Right hindlimb (tissue), 1 donor: ENCODE results near the gene STAM.
"Not testable (repeated sequence)": the region's sequence is repeated elsewhere in the genome, so short reads cannot be mapped to it uniquely, and the experiment has no call there.

Experiments
- DNase-seq: peaks from one replicate; pipeline ENCODE4 v3.0.0-alpha.2; 2018

STAM gene

DNA sequence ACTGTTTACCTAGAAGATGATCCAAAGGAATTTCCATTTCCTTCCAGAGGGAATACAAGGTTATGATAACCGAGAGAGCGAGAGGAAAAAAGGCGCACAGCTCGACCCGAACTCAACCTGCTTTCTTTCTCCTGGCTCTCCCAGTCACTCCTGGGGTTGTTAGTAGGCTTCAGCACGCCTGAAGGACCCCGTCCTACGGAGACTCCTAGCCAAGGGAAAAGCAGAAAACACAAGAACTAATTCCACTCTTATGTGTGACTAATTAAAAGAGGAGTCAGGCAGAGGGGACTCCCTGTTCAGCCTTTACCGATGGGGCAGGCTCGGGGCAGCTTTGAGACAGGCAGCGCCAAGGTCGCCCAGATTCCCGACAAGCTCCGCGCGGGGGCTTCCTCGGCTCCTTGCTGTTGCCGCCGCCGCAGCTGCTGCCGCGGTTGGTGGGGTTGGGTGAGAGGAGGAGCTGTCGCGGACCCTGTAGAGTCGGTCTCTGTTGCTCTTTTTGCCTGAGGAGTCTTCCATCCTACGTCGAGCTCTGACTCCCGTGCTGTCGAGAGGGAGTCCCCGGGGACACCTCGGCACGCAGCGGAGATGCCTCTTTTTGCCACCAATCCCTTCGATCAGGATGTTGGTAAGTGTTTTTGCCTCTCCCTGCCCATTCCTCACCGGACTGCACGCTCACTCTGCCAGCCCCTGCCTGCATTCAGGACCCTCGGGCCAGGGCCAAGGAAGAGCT, at the start of gene STAM:
TSS of gene STAM (plus strand) at position 397 of the 730 bp plus-strand sequence. CDS start at position 586, 189 bp downstream.
- peak; percentile 96 for DNase-seq

DNA sequence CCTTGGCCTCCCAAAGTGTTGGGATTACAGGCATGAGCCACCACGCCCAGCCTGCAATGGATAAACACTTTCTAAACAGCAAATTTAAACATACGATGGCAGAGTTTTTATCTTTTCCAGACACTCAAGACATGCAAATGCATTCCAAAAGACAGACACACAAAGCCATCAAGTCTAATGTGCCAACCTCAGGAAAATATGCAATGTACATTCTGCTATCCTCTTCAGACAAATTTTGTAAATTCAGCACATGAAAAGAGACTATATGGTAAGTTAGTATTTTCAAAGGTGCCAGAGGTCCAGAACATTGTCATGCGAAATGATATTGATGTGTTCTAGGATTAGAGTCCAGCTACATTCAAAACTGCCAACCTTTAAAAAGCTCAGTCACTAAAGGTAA, 46.6 kb upstream of the STAM start:
- DNase-seq: no peak

DNA sequence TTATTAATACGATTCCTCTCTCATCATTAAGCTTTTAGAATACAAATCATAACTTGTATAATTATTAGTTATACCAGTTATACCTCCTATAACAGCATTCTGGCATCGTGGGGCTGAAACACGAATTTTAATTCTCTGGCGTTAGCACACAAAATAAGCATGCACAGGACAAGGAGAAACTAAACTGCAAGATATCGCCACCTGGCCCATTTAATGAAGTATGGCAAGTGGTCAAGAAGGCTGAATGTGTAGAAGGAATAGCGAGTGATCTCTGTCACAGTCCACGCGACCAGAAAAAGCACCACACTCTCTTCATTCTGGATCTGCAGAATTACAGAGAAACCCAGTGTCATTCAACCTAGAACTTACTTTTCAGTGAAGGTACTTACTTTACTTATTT, 44.9 kb upstream of the STAM start:
- DNase-seq: no peak

DNA sequence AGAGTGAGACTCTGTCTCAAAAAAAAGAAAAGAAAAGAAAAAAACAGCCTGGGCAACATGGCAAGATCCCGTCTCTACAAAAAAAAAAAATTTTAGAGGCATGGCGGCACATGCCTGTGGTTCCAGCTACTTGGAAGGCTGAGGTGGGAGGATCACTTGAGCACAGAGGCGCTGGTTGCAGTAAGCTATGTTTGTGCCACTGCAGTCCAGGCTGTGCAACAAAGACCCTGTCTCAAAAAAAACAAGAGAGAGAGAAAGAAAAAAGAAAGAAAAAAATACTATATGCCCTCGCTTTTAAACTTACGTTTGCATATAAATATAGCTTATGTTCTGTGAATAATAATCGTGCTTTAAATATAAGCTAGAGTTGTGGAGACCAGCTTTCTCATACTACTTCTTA, 38.0 kb upstream of the STAM start:
- DNase-seq: no peak

DNA sequence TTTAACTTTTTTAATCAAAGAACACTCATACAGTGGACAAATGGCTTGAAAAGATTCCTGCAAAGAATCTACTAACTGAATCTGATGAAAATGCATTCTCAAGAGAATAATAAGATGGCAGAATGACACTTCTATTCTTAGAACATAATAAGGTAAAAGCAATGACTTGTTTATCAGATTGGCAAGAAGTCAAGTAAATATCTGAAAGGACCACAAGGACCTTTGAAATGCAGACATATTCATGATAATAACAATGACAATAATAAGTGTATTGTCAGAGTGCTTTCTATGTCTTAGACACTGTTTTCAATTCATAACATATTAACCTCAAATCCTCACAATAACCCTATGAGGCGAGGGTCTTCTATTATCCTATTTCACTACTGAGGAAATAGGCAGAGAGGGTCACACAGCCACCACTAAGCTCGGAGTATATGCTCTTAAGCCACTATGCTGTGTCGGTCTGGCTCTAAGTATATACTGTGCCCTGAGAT, 37.4 kb upstream of the STAM start:
- no peak for DNase-seq

DNA sequence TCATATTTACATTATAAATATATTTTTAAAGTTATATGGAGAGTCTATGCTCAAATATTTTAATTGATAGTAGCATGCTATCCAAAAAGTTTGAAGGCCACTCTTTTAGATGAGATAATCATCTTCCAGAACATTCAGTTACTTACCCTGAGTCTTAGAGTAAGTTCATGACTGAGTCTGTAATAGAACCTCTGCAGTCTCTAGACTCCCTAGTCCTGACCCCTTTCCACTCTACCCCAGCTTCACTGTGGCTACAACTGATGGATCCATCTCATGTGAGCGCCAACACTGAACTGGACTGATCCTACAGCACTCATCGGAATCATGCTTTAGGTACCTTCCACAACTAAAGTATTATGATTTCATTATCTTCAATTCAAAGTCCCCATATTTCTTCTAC, 36.9 kb upstream of the STAM start:
- DNase-seq: no peak

DNA sequence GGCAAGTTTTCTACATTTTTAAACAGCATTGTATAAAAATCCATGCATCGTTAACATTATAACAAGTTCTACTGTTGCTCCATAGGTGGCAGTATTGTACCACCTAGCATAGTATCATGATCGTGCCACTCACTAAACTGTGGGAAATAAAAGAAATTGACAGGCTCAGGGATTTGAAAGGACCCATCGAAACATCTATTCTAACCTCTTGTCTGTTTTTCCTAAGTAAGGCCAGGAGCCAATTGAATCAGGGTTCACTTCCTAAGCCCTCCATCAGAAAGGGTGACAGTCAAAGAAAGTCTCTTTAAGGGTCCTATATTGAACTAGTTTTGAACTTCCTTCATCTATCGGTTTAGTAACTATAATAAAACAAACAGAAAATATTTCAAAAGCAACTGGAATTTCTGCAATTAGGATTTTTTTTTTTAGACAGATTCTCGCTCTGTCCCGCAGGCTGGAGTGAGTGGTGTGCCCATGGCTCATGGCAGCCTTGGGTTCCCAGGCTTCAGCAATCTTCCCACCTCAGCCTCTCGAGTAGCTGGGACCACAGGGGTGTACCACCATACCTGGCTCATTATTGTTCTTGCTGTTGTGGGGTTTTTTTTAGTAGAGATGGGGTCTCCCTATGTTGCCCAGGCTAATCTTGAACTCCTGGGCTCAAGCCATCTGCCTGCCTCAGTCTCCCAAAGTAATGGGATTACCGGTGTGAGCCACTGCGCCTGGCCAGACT, 36.2 kb upstream of the STAM start:
- DNase-seq: no peak

DNA sequence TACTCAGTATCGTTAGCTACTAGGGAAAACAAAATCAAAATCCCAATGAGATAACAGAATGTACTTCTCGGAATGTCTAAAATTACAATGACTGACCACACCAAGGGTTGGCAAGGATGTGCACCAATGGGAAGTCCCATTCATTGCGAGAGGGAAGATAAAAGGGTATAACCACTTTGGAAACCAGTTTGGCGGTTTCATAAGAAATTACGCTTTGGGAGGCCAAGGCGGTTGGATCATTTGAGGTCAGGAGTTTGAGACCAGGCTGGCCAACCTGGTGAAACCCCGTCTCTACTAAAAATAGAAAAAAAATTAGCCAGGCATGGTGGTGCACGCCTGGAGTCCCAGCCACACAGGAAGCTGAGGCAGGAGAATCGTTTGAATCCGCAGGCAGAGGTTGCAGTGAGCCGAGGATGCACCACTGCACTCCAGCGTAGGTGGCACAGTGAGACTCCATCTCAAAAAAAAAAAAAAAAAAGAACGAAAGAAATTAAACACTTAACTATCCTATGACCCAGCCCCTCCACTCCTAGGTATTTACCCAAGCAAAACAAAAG, 34.4 kb upstream of the STAM start:
- no peak for DNase-seq

DNA sequence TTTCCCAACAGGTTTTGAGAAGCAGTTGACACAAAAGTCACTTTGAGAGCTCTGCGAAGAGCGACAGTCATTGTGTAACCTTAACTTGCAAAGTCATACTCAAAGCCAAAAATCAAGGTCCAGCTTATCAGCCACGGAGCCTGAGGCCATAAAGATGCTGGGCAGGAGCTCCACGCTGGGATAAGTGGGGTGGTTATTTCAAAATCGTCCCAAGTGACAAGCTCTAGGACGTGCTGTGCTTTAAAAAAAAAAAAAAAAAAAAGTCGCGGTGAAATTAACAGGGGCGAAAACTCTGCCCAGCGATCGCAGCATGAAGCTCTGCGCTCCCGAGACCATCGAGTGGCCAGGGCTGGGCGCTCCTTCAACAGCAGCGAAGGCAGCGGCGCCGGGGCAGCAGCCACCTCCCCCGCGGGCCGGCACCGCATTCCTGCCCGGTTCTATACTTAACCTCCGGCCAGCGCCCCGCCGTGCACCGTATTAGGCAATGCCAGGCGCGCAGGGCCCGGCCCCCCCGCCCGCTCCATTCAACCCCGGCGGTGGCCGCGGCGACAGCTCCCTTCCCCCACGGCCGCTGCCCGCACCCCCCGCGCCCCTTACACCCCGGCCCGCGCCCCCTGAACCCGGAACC, 27.4 kb upstream of the STAM start:
- peak; percentile 63 for DNase-seq

DNA sequence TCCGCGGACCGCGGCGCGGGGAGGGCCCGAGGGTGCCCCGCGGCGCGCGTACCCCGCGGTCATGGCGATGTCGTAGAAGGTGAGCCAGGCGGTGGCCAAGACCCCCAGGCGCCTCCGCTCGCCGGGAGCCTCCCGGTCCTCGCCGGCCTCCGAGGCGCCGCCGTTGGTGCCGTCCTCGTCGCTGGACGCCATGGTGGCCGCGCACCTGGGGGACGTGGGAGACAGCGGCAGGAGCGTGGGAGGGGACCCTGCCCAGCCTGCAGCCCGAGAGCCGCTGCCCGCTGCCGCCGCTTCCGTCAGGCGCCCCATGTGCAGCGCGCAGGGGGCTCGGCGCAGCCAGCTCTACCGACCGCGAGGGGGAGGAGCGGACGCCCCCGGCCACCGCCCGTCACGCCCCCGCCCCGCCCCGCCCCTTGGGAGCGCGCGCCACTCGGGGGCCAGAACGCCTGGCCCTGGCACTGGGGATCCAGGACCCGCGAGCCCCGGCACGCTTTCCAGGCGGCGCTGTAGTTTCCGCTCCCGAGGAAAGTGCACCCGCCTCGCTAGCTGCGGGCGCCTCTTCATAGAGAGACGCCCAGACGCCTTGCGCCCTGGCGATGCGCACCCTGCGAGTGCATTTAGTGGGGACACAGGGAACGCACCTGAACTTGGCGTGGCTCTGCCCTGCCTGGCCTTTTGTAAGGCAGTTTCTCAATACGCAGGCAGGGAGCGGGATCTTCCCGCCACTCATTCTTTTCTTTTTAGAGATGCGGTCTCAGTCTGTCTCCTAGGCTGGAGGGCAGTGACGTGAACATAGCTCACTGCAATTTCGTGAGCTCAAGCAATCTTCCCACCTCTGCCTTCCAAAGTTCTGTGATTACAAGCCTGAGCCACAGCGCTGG, 26.7 kb upstream of the STAM start, which contains the start of gene HACD1:
TSS of gene HACD1 (minus strand) at position 344 of the 881 bp plus-strand sequence. CDS start at position 309, 35 bp downstream.
- peak; percentile 64 for DNase-seq

DNA sequence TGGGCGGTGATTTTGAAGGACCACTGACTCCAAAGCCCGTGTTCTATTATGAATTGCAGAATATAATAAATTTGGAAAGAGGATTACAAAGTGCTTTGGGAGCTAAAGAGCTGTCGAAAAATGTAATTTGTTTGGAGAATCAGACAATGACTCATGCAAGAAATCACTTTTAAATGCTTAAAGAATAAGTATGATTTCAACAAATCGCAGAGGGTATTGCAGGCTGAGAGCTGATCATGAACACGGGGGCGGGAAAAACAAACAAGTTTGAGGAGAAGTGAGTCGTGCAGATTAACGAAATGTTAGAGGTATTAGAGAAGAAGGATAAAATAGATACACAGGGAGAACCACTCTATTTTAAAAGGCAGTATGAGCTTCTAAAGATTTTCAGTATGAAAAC, 21.9 kb upstream of the STAM start:
- DNase-seq: no peak

DNA sequence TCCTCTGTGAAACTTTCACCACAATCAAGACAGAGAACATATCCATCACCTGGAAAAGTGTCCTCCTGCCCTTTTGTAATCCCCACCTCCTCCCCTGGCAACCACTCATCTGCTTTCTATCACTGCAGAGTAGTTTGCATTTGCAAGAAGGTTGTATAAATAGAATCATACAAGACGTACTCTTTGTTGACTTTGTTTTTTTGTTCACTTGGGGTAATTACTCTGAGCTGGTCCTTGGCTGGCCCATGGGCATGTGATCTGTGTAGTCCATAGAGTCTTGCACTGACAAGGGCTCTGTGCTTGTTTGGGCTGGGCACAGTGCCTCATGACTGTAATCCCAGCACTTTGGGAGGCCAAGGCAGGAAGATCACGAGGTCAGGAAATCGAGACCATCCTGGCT, 19.0 kb upstream of the STAM start:
- no peak for DNase-seq

DNA sequence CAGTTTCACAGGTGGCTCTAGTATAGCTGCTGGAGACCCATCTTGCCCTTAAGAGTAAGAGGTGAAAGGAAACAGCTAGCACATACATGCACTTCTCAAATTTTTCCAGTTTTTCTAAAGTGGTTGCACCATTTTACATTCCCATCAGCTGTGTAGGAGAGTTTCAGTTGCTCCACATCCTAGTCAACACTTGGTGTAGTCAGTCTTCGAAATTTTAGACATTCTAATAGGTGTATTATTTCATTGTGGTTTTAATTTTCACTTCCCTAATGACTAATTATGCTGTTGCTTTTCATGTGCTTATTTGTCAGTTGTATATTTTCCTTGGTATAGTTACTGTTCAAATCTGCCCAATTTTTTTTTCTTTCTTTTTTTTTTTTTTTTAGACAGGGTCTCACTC, 17.3 kb upstream of the STAM start:
- no peak for DNase-seq

DNA sequence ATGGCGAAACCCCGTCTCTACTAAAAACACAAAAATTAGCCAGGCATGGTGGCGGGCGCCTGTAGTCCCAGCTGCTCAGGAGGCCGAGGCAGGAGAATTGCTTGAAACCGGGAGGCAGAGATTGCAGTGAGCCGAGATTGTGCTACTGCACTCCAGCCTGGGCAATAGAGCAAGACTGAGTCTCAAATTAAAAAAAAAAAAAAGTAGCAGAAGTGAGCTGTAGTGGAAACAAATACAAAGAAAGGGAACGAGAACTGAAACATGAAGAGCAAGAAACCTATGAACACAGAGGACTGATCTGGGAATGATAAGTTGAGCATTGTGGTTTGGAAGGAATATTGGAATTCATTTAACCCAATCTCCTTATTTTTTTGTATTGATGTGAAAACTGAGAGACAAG, 11.4 kb upstream of the STAM start:
- not testable (repeated sequence) for DNase-seq

DNA sequence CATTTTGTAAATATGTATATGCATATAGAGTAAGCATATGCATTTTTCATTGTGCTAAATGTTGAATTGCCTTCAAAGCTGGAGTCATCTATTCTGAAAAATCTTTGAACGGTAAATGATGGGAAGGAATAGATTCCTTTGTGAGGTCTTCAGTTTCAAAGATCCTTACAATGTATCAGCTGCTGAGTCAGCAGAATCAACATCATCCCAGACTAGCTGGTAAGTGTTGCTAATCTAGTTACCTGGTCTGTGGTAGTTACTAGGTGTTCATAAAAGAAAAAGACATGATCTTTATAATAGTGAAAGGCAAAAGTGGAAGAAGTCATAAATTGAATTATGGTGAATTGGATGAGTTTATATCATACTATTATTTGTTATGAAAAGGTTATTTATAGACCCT, 10.6 kb upstream of the STAM start:
- no peak for DNase-seq

DNA sequence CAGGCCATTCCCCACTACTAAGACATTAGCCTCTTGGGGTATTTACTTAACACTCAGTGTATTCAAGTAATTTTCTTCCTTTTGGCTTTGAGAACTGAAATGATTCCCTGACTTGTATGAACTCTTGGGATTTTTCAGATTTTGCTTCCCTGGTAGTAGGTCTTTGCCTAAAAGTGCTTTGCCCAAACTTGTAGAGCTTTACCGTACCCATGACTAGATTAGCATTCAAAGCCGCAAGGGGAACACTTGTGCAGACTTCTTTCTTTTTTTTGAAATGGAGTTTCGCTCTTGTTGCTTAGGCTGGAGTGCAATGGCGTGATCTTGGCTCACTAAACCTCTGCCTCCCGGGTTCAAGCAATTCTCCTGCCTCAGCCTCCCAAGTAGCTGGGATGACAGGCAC, 6.1 kb upstream of the STAM start:
- no peak for DNase-seq

DNA sequence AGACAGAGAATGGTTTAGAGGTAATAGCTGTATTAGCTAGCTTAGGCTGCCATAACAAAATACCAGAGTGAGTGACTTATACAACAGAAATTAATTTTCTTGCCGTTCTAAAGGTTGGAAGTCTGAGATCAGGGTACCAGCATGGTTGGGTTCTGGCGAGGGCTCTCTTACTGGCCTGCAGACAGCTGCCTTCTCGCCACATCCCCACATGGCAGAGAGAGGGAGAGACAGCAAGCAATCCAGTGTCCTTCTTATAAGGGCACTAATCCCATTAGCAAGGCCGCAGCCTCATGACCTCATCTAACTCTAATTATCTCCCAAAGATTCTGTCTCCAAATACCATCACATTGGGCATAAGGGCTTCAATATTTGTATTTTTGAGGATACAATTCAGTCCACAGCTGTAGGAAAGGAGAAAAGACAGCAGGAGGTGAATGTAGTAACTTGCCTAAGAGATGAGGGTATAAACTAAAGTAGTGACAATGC, 3.6 kb upstream of the STAM start:
- DNase-seq: no peak

DNA sequence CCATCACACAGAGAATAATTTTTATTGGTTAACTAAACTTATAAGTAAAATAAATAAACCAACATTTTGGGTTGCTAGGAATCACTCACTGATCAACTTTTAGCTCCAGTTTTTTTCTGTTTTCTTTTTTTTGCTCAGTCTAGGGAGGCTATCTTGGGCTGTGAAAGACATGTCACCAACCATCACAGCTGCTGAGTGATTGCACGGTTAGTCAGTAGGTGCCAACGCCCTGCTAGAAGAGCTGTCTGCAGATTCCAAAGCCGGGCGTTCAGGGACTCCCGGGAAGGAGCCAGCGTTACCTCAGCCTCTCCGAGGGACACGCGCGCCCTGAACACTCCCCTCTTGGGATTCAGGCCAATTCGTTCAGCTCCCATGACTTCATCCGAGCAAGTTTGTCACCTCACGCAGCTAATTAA, 604 bp upstream of the STAM start:
- no peak for DNase-seq

DNA sequence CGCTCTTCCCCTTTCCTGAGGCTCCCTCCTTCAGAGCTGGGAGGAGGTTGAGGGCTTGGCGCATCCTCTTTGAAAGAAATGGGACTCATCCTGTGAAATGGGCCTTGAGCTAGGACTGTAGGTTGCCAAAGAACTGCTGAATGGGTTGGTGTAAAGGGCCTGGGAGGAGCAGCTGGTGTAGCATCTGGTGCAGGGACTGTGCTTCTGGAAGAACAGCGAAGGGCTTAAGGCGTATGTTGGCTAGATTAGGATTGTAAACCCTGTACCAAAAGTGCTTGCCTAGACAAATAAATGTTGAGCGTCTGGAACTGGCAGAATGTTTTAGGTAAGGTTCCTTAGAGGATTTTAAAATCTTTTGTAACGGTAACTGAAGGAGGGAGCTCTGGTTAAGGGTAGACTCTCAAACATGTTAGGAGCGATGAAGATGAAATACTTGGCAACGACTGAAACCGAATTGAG, 563 bp downstream of the STAM start:
- no peak for DNase-seq

DNA sequence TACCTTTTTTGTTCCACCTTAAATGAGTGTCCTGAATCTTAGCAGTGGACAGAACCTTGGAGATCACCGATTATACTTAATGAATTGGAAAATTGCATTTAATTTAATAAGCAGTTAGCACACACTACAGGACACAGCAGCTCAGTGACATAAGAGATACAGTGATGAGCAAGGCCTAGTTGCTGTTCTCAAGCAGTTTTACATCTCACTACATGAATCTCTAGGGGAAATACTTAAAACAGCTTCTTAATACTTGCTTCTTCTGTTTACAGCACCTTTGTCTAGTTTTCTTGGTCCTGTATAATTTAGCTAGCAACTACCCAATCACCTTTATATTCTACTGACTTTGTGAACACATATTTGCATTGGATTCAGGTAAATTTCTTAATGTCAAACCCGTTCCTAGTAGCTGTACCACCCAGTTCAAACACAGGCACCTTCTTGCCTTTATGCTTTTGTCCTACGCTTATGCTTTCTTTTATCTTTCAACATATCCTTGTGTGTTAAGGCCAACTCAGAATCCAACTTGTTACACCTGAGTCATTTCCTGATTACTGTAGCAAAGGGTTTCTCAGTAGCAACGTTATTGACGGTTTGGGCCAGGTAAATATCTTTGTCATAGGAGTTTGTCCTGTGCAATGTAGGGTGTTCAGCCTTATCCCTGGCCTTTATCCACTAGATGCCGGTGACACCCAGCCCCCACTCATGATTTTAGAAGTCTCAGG, 1.8 kb downstream of the STAM start:
- no peak for DNase-seq

DNA sequence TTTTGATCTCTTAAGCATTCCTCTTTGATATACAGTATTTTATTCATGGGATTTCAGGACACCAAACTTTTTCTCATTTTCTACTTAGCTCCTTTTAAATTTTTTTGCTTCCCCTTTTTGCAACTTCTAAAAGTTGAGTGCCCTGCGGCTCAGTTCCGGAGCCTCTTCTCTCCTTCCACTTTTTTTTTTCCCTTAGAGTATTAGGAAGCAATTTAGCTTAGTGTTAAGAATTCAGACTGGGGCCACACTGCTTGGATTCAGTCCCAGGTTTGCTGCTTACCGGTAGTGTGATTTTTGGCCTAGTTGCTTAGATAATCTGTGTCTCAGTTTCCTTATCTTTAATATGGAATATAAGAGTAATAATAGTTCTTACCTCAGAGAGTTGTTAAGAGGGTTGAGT, 3.4 kb downstream of the STAM start:
- DNase-seq: no peak
